Measurements from ENCODE around the gene LRRC8E. TPM values are rescaled to one million over a fixed set of nuclear protein-coding genes. Genes with fewer than 3 reads are reported as not detected.

Gene LRRC8E
- total RNA-seq, 1 donor from 2014 or later = 6.6 TPM

- TF ChIP-seq CTCF (IDR thresholded peaks at IDR 0.05; ENCODE audit: insufficient read depth, low read depth, low read length) (no peak), EZH2 (IDR thresholded peaks at IDR 0.05; ENCODE audit: insufficient read depth, low read length) (no peak)
- Histone ChIP-seq H4K20me1 (ENCODE audit: insufficient read depth, low read length) (peaks cover 25% of the 10 kb centered on the region), H3K9ac (ENCODE audit: low read length) (no peak overlapping the region), H3K9me3 (ENCODE audit: insufficient read depth, low read depth, low read length) (no peaks in the 10 kb centered on the region), H3K79me2 (ENCODE audit: insufficient read depth, low read length) (peaks cover 6% of the 10 kb centered on the region), H2AFZ (ENCODE audit: low read depth, low read length) (no peak overlapping the region), H3K36me3 (ENCODE audit: insufficient read depth, low read length) (no peaks in the 10 kb centered on the region), H3K4me3 (ENCODE audit: insufficient read depth, low read depth, low read length) (no peak overlapping the region), H3K27me3 (ENCODE audit: insufficient read depth, low read length) (peaks cover 18% of the 10 kb centered on the region), H3K27ac (ENCODE audit: low read depth, low read length) (no peak overlapping the region), H3K4me1 (ENCODE audit: insufficient read depth, low read length) (peaks cover 14% of the 10 kb centered on the region), H3K4me2 (ENCODE audit: low read length) (no peak overlapping the region)
- Mint-ChIP-seq H3K9me3 (ENCODE audit: unreplicated experiment) (no peaks in the 10 kb centered on the region), H3K27ac (ENCODE audit: unreplicated experiment) (no peak overlapping the region), H3K36me3 (ENCODE audit: low read depth, unreplicated experiment) (peaks cover 3% of the 10 kb centered on the region), H3K4me3 (ENCODE audit: unreplicated experiment) (no peak overlapping the region), H3K27me3 (ENCODE audit: low read depth, unreplicated experiment) (peaks cover 13% of the 10 kb centered on the region), H3K4me1 (ENCODE audit: low read depth, unreplicated experiment) (no peaks in the 10 kb centered on the region)
- FAIRE-seq = no peak
- no peak for DNase-seq (ENCODE audit: low read depth)
These were observed 24.6 kb downstream of the LRRC8E start for GRCh38 chr19:7912697-7913564.

GRCh38 chr19:7913652-7914051 lies 25.3 kb downstream of the LRRC8E start:
- H3K27me3 Mint-ChIP-seq (ENCODE audit: low read depth, unreplicated experiment) = peaks cover 13% of the 10 kb centered on the region
- no peaks in the 10 kb centered on the region for H3K9me3 Mint-ChIP-seq (ENCODE audit: unreplicated experiment)
- TF ChIP-seq CTCF (IDR thresholded peaks at IDR 0.05; ENCODE audit: insufficient read depth, low read depth, low read length) (no peak), EZH2 (IDR thresholded peaks at IDR 0.05; ENCODE audit: insufficient read depth, low read length) (no peak)
- no peak for DNase-seq (ENCODE audit: low read depth)
- no peaks in the 10 kb centered on the region for H3K4me1 Mint-ChIP-seq (ENCODE audit: low read depth, unreplicated experiment)
- peaks cover 3% of the 10 kb centered on the region for H3K36me3 Mint-ChIP-seq (ENCODE audit: low read depth, unreplicated experiment)
- Histone ChIP-seq H4K20me1 (ENCODE audit: insufficient read depth, low read length) (peaks cover 18% of the 10 kb centered on the region), H3K4me2 (ENCODE audit: low read length) (no peak overlapping the region), H2AFZ (ENCODE audit: low read depth, low read length) (no peak overlapping the region), H3K4me1 (ENCODE audit: insufficient read depth, low read length) (peaks cover 14% of the 10 kb centered on the region), H3K79me2 (ENCODE audit: insufficient read depth, low read length) (no peaks in the 10 kb centered on the region), H3K27me3 (ENCODE audit: insufficient read depth, low read length) (peaks cover 22% of the 10 kb centered on the region), H3K9me3 (ENCODE audit: insufficient read depth, low read depth, low read length) (no peaks in the 10 kb centered on the region), H3K4me3 (ENCODE audit: insufficient read depth, low read depth, low read length) (no peak overlapping the region), H3K27ac (ENCODE audit: low read depth, low read length) (no peak overlapping the region), H3K36me3 (ENCODE audit: insufficient read depth, low read length) (no peaks in the 10 kb centered on the region), H3K9ac (ENCODE audit: low read length) (no peak overlapping the region)
- FAIRE-seq = no peak
- H3K4me3 Mint-ChIP-seq (ENCODE audit: unreplicated experiment) = no peak overlapping the region
- no peak overlapping the region for H3K27ac Mint-ChIP-seq (ENCODE audit: unreplicated experiment)

GRCh38 chr19:7914099-7914498 lies 25.8 kb downstream of the LRRC8E start:
- TF ChIP-seq EZH2 (IDR thresholded peaks at IDR 0.05; ENCODE audit: insufficient read depth, low read length) (no peak), CTCF (IDR thresholded peaks at IDR 0.05; ENCODE audit: insufficient read depth, low read depth, low read length) (no peak)
- Histone ChIP-seq H3K27ac (ENCODE audit: low read depth, low read length) (no peak overlapping the region), H3K36me3 (ENCODE audit: insufficient read depth, low read length) (no peaks in the 10 kb centered on the region), H3K4me1 (ENCODE audit: insufficient read depth, low read length) (peaks cover 14% of the 10 kb centered on the region), H3K27me3 (ENCODE audit: insufficient read depth, low read length) (peaks cover 22% of the 10 kb centered on the region), H2AFZ (ENCODE audit: low read depth, low read length) (no peak overlapping the region), H3K79me2 (ENCODE audit: insufficient read depth, low read length) (no peaks in the 10 kb centered on the region), H3K4me3 (ENCODE audit: insufficient read depth, low read depth, low read length) (no peak overlapping the region), H3K4me2 (ENCODE audit: low read length) (no peak overlapping the region), H3K9ac (ENCODE audit: low read length) (no peak overlapping the region), H3K9me3 (ENCODE audit: insufficient read depth, low read depth, low read length) (no peaks in the 10 kb centered on the region), H4K20me1 (ENCODE audit: insufficient read depth, low read length) (peaks cover 13% of the 10 kb centered on the region)
- Mint-ChIP-seq H3K27me3 (ENCODE audit: low read depth, unreplicated experiment) (peaks cover 13% of the 10 kb centered on the region), H3K9me3 (ENCODE audit: unreplicated experiment) (no peaks in the 10 kb centered on the region), H3K36me3 (ENCODE audit: low read depth, unreplicated experiment) (peaks cover 3% of the 10 kb centered on the region), H3K27ac (ENCODE audit: unreplicated experiment) (no peak overlapping the region), H3K4me1 (ENCODE audit: low read depth, unreplicated experiment) (no peaks in the 10 kb centered on the region), H3K4me3 (ENCODE audit: unreplicated experiment) (no peak overlapping the region)
- FAIRE-seq = no peak
- DNase-seq (ENCODE audit: low read depth) = no peak

Measured in astrocyte (in vitro differentiated cells and primary cell).